Measurements from ENCODE around the gene CEP70.
A peak's percentile ranks its signal among the peaks of the same experiment; 100 is the strongest.
"Not testable (repeated sequence)": the region's sequence is repeated elsewhere in the genome, so short reads cannot be mapped to it uniquely, and the experiment has no call there.

The CEP70 gene

GRCh38 chr3:138467931-138468330 lies 126.1 kb downstream of the CEP70 start:
- no peak for DNase-seq

- DNase-seq, result no peak
Measured at GRCh38 chr3:138465925-138466324, 128.1 kb downstream of the CEP70 start.

- DNase-seq, result no peak
Measured at GRCh38 chr3:138465451-138465850, 128.6 kb downstream of the CEP70 start.

GRCh38 chr3:138464491-138464860 lies 129.6 kb downstream of the CEP70 start:
- DNase-seq, result no peak

GRCh38 chr3:138463724-138464490 lies 130.2 kb downstream of the CEP70 start:
- DNase-seq, result no peak

- no peak for DNase-seq
Measured at GRCh38 chr3:138461896-138462295, 132.2 kb downstream of the CEP70 start.

GRCh38 chr3:138461246-138461645 lies 132.8 kb downstream of the CEP70 start:
- DNase-seq, result peak; percentile 10

GRCh38 chr3:138460536-138461205 lies 133.4 kb downstream of the CEP70 start:
- no peak for DNase-seq

- peak; percentile 6 for DNase-seq
Measured at GRCh38 chr3:138459619-138460535, 134.2 kb downstream of the CEP70 start.

- no peak for DNase-seq
Measured at GRCh38 chr3:138458774-138459499, 135.1 kb downstream of the CEP70 start.

GRCh38 chr3:138457863-138458735 lies 136.0 kb downstream of the CEP70 start:
- DNase-seq, result no peak

GRCh38 chr3:138456961-138457862 lies 136.8 kb downstream of the CEP70 start:
- no peak for DNase-seq

GRCh38 chr3:138455801-138456716 lies 138.0 kb downstream of the CEP70 start:
- no peak for DNase-seq

GRCh38 chr3:138453940-138454339 lies 140.1 kb downstream of the CEP70 start:
- not testable (repeated sequence) for DNase-seq

- no peak for DNase-seq
Measured at GRCh38 chr3:138452436-138452835, 141.6 kb downstream of the CEP70 start.

- DNase-seq, result no peak
Measured at GRCh38 chr3:138451595-138452162, 142.4 kb downstream of the CEP70 start.

- no peak for DNase-seq
Measured at GRCh38 chr3:138450704-138451424, 143.2 kb downstream of the CEP70 start.

GRCh38 chr3:138450181-138450580 lies 143.9 kb downstream of the CEP70 start:
- no peak for DNase-seq
